Measurements from ENCODE around the gene HOMER3.

HOMER3 gene

DNA sequence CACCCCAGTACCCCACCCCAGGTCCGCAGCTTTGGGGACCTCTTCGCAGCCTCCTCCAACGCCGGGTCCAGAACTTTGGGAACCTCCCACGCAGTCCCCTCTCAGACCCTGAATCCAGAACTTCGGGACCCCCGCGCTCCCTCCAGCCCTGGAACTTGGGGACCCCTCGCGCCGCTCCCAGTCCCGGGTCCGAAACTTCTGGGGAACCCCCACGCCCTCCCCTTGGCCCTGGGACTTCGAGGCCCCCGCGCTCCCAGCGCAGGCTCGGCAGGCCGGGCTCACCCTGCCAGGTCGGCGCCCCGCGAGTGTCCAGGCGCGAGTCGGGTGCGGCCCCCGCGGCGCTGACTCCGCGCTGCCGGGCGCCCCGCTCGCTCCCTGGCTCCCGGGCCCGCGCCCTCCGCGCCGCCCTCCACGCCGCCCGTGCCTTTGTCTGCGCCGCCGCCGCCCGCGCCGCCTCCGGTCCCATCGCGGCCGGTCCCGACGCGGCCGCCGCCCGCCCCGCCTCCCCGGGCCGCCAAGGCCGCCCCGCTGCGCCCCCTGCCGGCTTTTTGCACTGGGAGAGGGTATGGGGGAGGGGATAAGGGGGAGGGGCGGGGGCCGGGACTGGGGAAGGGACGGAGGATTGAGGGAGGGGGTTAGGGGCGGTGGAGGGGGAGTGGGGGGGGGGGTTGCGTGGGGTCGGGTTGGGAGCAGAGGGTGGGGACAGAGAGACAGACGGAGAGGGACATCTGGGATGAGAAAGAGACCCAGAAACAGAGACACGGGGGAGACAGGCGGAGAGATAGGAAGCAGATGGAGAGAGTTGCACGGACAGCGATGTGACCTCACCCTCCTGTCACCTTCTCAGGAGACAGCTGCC is at the start of gene HOMER3:
TSS of gene HOMER3 (minus strand) at position 449 of the 859 bp plus-strand sequence. CDS start 2,235 bp downstream, outside the sequence.
- DNase-seq (ENCODE audit: low read depth) = peak; percentile 38

DNA sequence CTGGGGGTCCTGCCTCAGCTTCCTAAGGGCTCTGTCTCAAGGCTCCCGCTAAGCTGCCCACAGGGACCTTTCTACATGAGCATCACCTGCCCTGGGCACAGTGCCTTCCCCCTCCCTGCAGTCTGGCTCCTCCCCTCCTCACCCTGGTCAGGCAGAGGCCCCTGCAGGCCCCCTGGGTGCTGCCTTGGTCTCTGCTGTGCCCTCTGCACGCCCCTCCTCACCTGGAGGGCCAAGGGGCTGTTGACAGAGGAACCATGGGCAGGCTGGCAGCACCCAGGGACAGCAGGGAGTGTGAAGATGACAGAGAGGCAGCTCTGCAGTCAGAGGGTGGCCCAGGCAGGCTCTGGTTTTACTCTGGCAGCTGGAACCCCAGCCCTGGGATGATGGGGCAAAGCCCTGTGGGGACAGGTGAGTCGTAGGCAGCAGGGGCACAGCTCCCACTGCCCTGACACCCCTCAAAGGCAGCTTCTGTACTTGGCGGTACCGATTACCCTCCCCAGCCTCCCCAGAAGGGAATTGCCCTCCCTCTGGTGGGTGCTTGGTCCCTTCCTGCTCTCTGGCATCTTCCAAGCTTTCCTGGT is 49.2 kb upstream of the HOMER3 start:
- DNase-seq (ENCODE audit: low read depth) = no peak

DNA sequence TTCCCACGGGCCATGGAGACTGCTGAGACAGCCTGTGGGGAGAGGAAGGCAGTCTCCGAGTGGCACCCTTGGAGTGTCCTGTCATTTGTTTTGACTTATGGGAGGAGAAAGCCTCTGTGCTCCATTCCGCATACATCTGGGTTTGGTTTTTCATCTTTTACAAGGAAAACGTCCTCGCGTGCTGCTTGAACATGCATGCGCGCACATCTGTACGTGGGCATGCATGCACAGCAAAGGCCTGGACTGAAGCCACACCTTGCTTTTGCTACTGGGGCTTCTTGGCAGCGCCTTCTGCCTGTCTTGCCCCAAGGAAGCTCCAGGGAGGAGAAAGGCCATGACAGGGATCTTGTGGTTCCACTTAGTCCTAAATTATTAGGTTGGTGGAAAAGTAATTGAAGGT is 48.3 kb upstream of the HOMER3 start:
- no peak for DNase-seq (ENCODE audit: low read depth)

DNA sequence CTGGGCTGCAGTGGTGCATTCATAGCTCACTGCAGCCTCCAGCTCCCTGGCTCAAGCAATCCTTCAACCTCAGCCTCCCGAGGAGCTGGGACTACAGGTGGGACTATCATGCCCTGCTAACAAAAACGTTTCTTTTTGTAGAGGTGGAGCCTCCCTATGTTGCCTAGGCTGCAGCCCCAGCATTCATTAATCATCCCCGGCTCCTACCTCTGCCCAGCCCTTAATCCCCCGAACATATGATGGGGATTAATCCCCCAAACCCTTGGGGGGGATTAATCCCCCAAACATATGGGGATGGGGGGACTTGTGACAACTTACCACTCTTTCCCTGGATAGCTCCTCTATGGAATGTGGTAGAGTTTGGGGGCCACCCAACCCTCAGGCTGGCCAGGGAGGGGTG is 46.4 kb upstream of the HOMER3 start:
- no peak for DNase-seq (ENCODE audit: low read depth)

DNA sequence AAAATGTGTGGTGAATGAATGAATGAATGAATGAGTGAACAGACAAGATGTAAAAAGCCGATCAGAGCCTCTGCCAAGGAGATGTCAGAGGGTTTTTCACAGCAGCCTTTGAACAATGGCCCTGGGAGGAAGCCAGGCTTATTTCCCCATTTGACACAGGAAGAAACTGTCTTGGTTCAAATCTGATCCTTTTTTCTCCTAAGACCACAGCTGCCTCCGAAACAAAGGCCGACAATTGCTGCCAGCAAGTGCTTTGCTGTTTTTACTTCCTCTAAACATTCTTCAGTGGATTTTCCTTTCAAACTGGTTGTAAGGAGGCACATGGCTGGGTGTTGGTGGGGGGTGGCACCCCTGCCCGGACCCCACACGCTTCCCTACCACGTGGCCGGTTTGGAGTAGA is 44.2 kb upstream of the HOMER3 start:
- no peak for DNase-seq (ENCODE audit: low read depth)

DNA sequence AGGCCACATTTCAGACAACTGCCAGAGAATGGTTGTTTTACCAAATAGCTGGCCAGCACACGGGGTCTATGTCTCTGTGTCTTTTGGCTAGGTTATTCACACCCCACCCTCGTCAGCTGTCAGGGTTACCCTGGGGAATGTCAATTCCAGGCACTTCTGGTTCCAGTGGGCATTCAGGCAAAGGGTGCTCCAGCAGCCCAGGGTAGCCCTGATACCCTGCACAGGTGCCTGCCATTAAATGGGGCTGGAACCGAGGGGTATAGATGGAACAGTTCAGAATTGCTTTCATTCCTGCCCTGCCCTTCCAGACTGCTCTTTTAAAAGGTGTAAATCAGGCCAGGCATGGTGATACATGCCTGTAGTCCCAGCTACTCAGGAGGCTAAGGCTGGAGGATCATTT is 43.2 kb upstream of the HOMER3 start:
- DNase-seq (ENCODE audit: low read depth) = no peak

DNA sequence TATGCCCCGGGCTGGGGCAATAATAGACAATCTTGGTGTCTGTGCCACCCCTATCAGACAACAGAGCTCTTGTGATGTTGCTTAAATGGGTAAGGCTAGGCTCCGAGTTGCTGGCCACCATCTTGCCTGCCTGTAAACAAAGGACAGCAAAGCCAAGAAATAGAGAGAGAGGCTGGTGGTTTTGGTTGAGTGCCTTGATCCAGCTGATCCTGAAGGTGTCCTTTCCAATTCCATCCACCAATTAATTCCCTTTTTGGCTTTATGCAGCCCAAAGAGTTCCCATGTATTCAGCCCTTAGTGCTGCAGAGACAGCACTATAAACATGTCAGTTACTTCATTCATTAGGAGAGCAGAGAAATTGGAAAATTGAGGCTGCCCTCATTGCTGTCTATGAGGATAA is 41.7 kb upstream of the HOMER3 start:
- no peak for DNase-seq (ENCODE audit: low read depth)

DNA sequence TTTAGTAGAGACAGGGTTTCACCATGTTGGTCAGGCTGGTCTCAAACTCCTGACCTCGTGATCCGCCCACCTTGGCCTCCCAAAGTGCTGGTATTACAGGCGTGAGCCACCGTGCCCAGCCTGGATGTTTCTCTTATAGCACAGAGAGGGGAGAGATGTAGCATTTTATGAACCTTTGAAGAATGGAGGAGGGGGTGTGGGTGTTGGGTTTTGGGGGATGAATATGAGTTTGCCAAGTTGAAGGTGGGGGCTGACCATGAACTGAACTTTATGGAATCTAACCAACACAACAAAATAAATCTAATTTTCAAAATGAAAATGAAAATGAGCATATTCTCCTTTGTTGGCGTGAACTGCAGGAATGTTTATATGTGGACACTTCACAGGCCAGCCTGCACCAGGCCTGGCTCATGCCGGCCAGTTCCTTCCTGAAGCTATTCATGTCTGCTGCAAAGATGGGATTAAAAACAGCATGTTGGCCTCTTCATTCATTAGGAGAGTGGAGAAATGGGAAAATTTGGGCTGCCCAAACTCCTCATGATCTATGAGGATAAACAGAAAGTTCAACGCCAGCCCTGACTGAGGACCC is 39.5 kb upstream of the HOMER3 start:
- no peak for DNase-seq (ENCODE audit: low read depth)

DNA sequence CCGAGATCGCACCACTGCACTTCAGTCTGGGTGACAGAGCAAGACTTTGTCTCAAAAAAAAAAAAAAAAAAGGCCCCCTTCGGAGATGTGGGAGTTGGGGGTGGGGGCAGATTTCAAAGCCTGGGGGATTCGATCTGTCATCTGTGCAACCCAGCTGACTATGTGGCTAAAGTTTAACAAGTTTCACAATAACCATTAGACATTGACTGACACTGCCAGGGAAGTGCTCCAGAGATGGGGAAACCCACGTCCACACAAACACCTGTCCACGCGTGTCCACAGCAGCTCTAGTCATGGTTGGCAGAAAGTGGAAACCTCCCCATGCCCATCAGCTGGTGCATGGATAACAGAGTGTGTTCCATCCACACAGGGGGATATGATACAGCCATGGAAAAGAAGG is 37.6 kb upstream of the HOMER3 start:
- DNase-seq (ENCODE audit: low read depth) = no peak

DNA sequence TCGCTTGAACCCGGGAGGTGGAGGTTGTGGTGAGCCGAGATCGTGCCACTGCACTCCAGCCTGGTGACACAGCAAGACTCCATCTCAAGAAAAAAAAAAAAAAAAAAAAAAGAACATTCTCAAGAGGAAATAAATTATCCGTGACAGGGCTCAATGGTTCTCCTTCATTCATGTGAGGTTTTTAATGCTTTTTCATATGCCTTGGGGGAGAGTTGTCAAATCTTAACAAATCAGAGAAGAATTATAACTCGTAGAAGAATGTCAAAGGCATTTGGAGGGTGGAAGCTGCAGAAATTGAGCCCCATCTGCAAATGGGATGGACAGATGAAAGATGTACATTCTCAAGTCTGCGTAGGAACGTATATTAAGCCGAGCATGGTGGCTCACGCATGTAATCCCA is 34.9 kb upstream of the HOMER3 start:
- no peak for DNase-seq (ENCODE audit: low read depth)

DNA sequence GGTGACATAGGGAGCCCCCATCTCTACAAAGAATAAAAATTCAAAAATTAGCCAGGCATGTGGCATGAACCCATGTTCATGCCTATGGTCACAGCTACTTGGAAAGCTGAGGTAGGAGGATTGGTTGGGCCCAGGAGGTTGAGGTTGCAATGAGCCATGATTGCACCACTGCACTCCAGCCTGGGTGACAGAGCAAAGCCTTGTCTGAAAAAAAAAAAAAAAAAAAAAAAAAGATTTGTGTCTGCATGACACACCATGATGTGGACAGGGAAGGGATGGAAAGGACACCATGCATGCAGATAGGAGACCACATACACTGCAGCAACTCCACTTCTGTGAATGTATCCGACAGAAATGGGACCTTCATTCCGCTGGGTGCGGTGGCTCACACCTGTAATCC is 34.0 kb upstream of the HOMER3 start:
- peak; percentile 23 for DNase-seq (ENCODE audit: low read depth)

DNA sequence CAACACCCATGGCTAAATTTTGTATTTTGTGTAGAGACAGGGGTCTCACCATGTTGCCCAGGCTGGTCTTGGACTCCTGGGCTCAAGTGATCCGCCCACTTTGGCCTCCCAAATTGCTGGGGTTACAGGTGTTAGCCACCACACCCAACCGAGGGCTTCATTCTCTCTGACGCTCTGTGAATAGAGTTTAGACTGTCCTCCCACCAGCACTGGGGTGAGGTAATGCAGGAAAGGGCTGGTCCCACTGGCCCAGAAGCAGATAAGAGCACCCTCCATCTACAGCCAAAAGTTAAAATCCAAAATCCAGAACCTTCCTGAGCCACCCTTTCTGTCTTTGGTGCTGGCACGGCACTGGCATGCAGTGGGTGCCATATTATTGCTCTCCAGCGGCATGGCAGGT is 31.8 kb upstream of the HOMER3 start:
- no peak for DNase-seq (ENCODE audit: low read depth)

DNA sequence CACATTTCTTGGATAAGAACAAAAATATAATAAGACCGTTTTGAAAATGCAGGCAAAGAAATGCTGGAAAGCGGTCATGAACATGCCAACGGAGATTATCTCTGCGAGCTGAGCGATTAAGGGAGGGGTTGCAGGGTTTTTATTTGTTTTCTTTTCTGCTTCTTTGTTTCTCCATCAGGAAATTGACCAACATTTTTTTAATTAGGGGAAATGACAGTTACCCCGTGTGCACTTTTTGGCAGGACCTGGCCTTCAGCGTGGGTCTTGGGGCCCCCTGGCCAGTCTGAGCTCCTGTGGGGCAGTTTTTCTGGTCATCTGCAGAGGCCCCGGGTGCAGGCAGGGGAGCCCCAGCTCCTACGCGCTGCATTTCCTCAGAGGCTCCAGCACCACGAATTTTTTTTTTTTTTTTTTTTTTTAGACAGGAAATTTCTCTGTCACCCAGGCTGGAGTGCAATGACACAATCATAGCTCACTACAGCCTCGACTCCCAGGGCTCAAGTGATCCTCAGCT is 31.3 kb upstream of the HOMER3 start:
- peak; percentile 62 for DNase-seq (ENCODE audit: low read depth)

DNA sequence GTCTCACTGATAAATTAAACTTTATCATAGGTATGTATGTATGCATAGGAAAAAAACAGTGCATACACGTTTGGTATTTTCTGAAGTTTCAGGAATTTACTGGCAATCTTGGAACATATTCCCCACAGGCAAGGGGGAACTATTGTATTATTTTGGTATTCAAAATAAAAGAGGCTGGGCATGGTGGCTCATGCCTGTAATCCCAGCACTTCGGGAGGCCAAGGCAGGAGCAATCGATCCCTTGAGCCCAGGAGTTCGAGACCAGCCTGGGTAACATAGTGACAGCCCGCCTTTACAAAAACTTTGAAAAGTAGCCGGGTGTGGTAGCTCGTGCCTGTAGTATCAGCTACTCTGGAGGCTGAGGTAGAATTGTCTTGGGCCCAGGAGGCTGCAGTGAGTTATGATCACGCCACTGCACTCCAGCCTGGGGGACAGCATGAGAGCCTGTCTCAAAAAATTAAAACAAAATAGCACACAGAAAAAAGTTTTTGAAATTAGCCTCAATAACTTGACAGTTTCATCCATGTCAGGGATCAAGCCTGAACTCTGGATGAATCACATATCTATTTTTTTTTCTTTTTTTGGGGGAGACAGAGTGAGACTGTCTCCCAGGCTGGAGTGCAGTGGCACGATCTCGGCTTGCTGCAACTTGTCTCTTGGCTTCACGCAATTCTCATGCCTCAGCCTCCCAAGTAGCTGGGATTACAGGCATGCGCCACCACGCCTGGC is 29.1 kb upstream of the HOMER3 start:
- DNase-seq (ENCODE audit: low read depth) = no peak

DNA sequence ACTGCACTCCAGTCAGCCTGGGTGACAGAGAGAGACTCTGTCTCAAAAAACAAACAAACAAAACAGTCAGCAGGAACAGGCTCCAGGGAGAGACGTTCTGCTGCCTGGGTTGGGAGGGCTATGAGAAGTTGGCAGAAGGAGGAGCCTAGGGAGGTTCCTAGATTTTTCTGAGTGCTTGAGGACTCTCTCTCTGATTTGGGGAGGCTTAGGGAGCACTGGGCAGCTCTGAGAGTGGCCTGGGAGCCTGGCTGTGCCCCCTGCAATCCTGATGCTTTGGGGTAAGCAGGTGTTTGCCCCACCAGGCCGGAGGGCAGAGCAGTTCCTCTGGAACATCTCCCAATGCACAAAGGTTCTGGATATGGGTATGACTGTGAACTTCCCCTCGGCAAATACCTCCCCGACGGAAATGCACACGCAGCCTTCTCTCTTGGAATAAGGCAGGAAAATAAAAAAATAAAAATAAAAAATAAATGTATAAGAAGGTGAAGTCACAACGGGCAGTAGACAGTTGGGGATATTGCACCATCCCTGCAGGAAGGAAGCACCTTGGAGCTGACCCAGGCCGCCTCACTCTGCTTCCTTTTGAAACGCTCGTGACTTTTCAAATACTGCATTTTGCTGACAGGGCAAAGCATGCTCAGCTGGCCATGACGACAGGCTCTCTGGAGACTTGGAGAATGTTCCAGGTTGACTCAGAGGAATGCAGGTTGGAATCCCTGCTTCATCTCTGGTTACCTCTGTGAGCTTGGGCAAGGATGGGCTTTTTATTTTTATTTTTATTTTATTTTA is 26.5 kb upstream of the HOMER3 start:
- DNase-seq (ENCODE audit: low read depth) = peak; percentile 29

DNA sequence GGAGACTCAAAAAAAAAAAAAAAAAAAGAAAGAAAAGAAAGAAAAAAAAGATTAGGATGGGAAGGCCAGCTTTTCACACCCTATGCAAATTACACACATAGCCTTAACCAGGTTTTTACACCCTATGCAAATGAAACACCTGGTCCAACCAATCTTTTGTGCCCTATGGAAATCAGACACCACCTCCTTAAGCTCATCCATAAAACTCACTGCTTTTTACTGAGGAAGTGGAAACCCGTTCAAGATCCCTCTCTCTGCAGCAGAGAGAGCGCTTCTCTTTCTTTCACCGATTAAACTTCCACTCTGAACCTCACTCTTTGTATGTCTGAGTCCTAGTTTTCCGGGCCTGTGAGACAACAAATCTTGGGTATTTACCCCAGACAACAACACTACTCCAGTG is 25.3 kb upstream of the HOMER3 start:
- no peak for DNase-seq (ENCODE audit: low read depth)

DNA sequence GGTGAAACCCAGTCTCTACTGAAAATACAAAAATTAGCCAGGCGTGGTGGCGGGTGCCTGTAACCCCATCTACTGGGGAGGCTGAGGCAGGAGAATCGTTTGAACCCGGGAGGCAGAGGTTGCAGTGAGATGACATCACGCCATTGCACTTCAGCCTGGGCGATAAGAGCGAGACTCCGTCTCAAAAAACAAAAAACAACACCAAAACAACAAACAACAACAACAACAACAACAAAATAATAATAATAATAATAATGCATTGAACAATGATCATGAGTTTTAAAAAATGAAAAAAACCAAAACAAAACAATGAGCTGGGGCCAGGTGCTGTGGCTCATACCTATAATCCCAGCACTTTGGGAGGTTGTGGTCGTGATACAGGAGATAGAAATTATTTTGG is 23.1 kb upstream of the HOMER3 start:
- DNase-seq (ENCODE audit: low read depth) = no peak

DNA sequence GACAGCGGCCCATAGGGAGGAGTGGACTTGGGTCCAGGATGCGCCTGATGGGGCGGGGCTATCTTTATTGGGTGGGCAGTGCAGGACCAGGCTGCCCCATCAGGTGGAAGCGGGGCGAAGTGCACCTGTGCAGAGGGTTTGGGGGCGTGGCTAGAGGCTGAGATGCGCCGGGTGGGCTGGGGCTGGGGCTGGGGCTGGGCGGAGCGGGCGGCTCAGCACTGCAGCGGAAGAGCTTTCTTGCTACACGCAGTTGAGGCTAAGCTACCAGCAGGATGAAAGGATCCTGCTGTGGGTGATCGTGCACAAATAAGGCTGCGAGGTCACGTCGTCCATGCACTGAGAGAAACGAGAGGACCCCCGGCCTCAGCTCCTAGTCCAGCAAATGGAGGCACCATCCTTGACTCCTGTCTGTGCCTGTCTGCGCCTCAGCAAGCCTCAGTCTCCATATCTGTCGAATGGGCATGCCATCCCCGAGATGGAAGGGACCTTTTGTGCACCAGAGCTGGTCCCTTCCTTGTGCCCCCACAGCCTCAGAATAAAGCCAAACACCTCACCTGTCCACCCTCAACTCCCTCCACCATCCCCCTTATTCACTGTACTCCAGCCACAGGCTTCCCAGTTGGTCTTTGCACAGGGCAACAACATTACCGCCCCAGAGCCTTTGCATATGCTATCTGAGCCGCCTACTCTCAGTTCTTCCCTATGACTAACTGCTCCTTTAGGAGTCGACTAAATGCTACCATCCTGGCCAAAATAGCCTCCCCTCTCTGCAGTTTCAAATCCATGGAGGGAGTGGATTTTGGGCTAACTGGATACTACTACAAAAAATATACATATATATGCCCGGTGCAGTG is 21.0 kb upstream of the HOMER3 start:
- no peak for DNase-seq (ENCODE audit: low read depth)

DNA sequence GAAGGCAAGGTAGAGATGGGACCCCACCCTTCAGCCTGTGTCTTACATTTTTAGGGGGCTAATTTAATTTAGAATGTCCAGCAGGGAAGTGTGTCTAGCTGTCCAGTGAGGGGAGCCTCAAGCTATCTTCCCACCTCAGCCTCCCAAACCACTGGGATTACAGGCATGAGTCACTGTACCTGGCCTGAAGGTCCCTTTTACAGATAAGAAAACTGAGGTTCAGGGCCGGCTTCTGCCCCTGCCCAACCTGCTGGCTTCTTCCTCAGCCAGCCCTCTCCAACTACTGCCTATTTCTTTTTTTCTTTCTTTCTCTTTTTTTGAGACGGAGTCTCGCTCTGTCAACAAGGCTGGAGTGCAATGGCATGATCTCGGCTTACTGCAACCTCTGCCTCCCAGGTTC is 19.4 kb upstream of the HOMER3 start:
- no peak for DNase-seq (ENCODE audit: low read depth)

DNA sequence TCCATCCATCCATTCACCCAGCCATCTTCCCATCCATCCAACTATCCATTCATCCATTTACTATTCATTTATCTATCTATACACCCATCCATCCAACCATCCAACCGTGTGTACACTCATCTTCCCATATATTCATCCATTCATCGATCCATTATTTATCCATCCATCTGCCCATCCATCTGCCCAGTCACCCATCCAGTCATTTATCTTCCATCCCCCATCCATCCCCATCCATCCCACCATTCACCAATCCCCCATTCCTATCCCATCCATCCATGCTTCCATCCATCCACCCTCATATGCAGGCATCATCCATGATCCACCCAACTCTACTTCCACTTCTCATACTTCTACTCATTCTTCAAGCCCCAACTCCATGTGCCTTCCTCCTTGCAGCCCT is 14.0 kb upstream of the HOMER3 start:
- DNase-seq (ENCODE audit: low read depth) = no peak

DNA sequence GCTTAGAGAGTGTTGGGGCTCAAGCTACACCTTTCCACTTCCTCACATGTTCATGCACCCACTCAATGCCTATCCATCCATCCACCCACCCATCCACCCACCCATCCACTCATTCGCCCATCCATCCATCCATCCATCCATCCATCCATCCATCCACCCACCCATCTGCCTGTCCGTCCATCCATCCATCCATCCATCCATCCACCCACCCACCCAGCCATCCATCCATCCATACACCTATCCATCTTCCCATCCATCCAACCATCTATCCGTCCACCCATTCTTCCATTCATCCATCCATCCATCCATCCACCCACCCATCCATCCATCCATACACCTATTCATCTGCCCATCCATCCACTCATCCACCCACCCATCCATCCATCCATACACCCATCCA is 13.1 kb upstream of the HOMER3 start:
- DNase-seq (ENCODE audit: low read depth) = no peak

Data from amniotic epithelial cell (primary cell).